Thymus (tissue), 11 donors: ENCODE data around the gene STARD3. TPM values are rescaled to one million over a fixed set of nuclear protein-coding genes. Genes with fewer than 3 reads are reported as not detected.
"Not testable (repeated sequence)": the region's sequence is repeated elsewhere in the genome, so short reads cannot be mapped to it uniquely, and the experiment has no call there.

Source experiments
- DNase-seq, 9 donors: peaks; one replicate each; pipeline ENCODE4 v3.0.0-alpha.2; 2013; ENCODE audit warnings: low spot score in 9 of 9, low read depth in 6 of 9, missing footprints in 1 of 9
- H3K27ac ChIP-seq, 2 donors: one replicate each; pipeline ENCODE4 v1.5.1; 2013; ENCODE audit warnings: control low read depth in 1 of 2, low read depth in 1 of 2, low read length in 1 of 2, mild to moderate bottlenecking in 1 of 2, moderate library complexity in 1 of 2
- H3K27me3 ChIP-seq, 2 donors: one replicate each; pipeline ENCODE4 v1.5.1; 2013; ENCODE audit warnings: low read length in 1 of 2; ENCODE audit not compliant: control insufficient read depth in 2 of 2, insufficient read depth in 1 of 2
- H3K36me3 ChIP-seq, 2 donors: one replicate each; pipeline ENCODE4 v1.5.1; 2013; ENCODE audit warnings: low read length in 1 of 2, mild to moderate bottlenecking in 1 of 2, moderate library complexity in 1 of 2; ENCODE audit not compliant: control insufficient read depth in 2 of 2, insufficient read depth in 2 of 2
- H3K4me1 ChIP-seq, 2 donors: one replicate each; pipeline ENCODE4 v1.5.1; 2013; ENCODE audit warnings: low read length in 2 of 2; ENCODE audit not compliant: control insufficient read depth in 2 of 2, insufficient read depth in 2 of 2
- H3K4me3 ChIP-seq, 2 donors: one replicate each; pipeline ENCODE4 v1.5.1; 2013; ENCODE audit warnings: low read length in 2 of 2, control low read depth in 1 of 2, mild to moderate bottlenecking in 1 of 2
- H3K9me3 ChIP-seq, 2 donors: one replicate each; pipeline ENCODE4 v1.5.1; 2013; ENCODE audit warnings: low read length in 1 of 2, mild to moderate bottlenecking in 1 of 2; ENCODE audit not compliant: control insufficient read depth in 2 of 2, insufficient read depth in 1 of 2
- WGBS: extraction: QIAGEN DNeasy Blood & Tissue Kit; methylation state at CpG from one replicate; pipeline ENCODE4 v1.1.7; 2013; 5-methylcytosine and 5-hydroxymethylcytosine counted together
- polyA plus RNA-seq: library from polyadenylated mRNA; stranded (reverse); fragments of 200-250 nt; gene quantifications from one replicate; pipeline ENCODE4 v1.2.3, GENCODE V29; 2013
- total RNA-seq: library from RNA; stranded (reverse); fragments of 120-200 nt; gene quantifications from one replicate; pipeline ENCODE4 v1.2.4, GENCODE V29; 2013
- donor health status: healthy.

STARD3 gene
- total and polyA plus RNA-seq, 2 donors = 15.1 to 113 TPM

- Histone ChIP-seq H3K9me3 (no peaks in the 10 kb centered on the region), H3K27me3 (peaks cover 3 to 17% of the 10 kb centered on the region in 2 donors), H3K4me1 (peaks cover 6 to 21% of the 10 kb centered on the region in 2 donors), H3K36me3 (no peaks in the 10 kb centered on the region), H3K4me3 (no peak overlapping the region), H3K27ac (no peak overlapping the region)
- no peak for DNase-seq
- 96% methylated on average over 8 of the region's 8 CpGs for WGBS
Observed at GRCh38 chr17:39706383-39706782, 69.4 kb downstream of the STARD3 start.

GRCh38 chr17:39706921-39707337 lies 70.0 kb downstream of the STARD3 start:
- 71% methylated on average over 7 of the region's 7 CpGs for WGBS
- no peak overlapping the region for H3K27ac ChIP-seq
- H3K4me1 ChIP-seq = peaks cover 6 to 21% of the 10 kb centered on the region in 2 donors

GRCh38 chr17:39709319-39709997 lies 72.5 kb downstream of the STARD3 start:
- WGBS = 98% methylated on average over 14 of the region's 14 CpGs
- Histone ChIP-seq H3K36me3 (no peaks in the 10 kb centered on the region), H3K4me3 (no peak overlapping the region), H3K4me1 (peaks cover 6 to 19% of the 10 kb centered on the region in 2 donors), H3K27me3 (no peaks in the 10 kb centered on the region), H3K9me3 (no peaks in the 10 kb centered on the region), H3K27ac (no peak overlapping the region)
- no peak for DNase-seq

More at GRCh38 chr17:39706921-39707337, 70.0 kb downstream of the STARD3 start:
- peak in 1 of 9 donors; percentile 23 for DNase-seq
- H3K36me3 ChIP-seq = no peaks in the 10 kb centered on the region
- H3K4me3 ChIP-seq = no peak overlapping the region
- H3K27me3 ChIP-seq = peaks cover 0 to 11% of the 10 kb centered on the region in 2 donors
- H3K9me3 ChIP-seq = no peaks in the 10 kb centered on the region

- DNase-seq = peak in 2 of 9 donors; percentile 25 to 35
- H3K36me3 ChIP-seq = no peaks in the 10 kb centered on the region
Observed at GRCh38 chr17:39709998-39710964, 73.3 kb downstream of the STARD3 start.

GRCh38 chr17:39711071-39711470 lies 74.1 kb downstream of the STARD3 start:
- not testable (repeated sequence) for H3K9me3 ChIP-seq, DNase-seq, H3K4me3 ChIP-seq, H3K36me3 ChIP-seq, H3K27ac ChIP-seq, H3K27me3 ChIP-seq
- WGBS = 95% methylated on average over 11 of the region's 11 CpGs
- H3K4me1 ChIP-seq = peaks cover 6 to 19% of the 10 kb centered on the region in 2 donors

More at GRCh38 chr17:39709998-39710964, 73.3 kb downstream of the STARD3 start:
- 96% methylated on average over 20 of the region's 20 CpGs for WGBS
- Histone ChIP-seq H3K9me3 (no peaks in the 10 kb centered on the region), H3K4me1 (peaks cover 6 to 19% of the 10 kb centered on the region in 2 donors), H3K27me3 (no peaks in the 10 kb centered on the region), H3K27ac (no peak overlapping the region), H3K4me3 (no peak overlapping the region)

GRCh38 chr17:39711851-39712250 lies 74.9 kb downstream of the STARD3 start:
- DNase-seq = no peak

More at GRCh38 chr17:39711851-39712250, 74.9 kb downstream of the STARD3 start:
- H3K27ac ChIP-seq = no peak overlapping the region
- no peaks in the 10 kb centered on the region for H3K36me3 ChIP-seq
- H3K27me3 ChIP-seq = no peaks in the 10 kb centered on the region
- no peak overlapping the region for H3K4me3 ChIP-seq
- peaks cover 6 to 17% of the 10 kb centered on the region in 2 donors for H3K4me1 ChIP-seq
- WGBS = 97% methylated on average over 10 of the region's 10 CpGs
- no peaks in the 10 kb centered on the region for H3K9me3 ChIP-seq

Other genes with a start within 250 kb of the STARD3 start
- gene FBXL20, start 235.5 kb upstream of the STARD3 start, total RNA-seq = 8.7 TPM
- 4.2 TPM for gene FBXL20, start 235.5 kb upstream of the STARD3 start, polyA plus RNA-seq
- 19.1 TPM for gene MED1, start 185.9 kb upstream of the STARD3 start, total RNA-seq
- gene MED1, start 185.9 kb upstream of the STARD3 start, polyA plus RNA-seq = 10.9 TPM
- gene CDK12, start 175.7 kb upstream of the STARD3 start, total RNA-seq = 26.1 TPM
- 14.2 TPM for gene CDK12, start 175.7 kb upstream of the STARD3 start, polyA plus RNA-seq
- gene NEUROD2, start 29.2 kb upstream of the STARD3 start, total RNA-seq = not detected
- 0.14 TPM for gene NEUROD2, start 29.2 kb upstream of the STARD3 start, polyA plus RNA-seq
- 1.8 TPM for gene PPP1R1B, start 10.2 kb upstream of the STARD3 start, total RNA-seq
- 1.3 TPM for gene PPP1R1B, start 10.2 kb upstream of the STARD3 start, polyA plus RNA-seq
- gene TCAP, start 28.2 kb downstream of the STARD3 start, total RNA-seq = 0.28 TPM
- gene TCAP, start 28.2 kb downstream of the STARD3 start, polyA plus RNA-seq = 1.7 TPM
- gene PNMT, start 31.3 kb downstream of the STARD3 start, total RNA-seq = 0.38 TPM
- 2.9 TPM for gene PNMT, start 31.3 kb downstream of the STARD3 start, polyA plus RNA-seq
- gene PGAP3, start 50.9 kb downstream of the STARD3 start, total RNA-seq = 6.6 TPM
- gene PGAP3, start 50.9 kb downstream of the STARD3 start, polyA plus RNA-seq = 18.5 TPM
- gene ERBB2, start 62.9 kb downstream of the STARD3 start, total RNA-seq = 6.1 TPM
- gene ERBB2, start 62.9 kb downstream of the STARD3 start, polyA plus RNA-seq = 14.3 TPM
- 56.4 TPM for gene MIEN1, start 93.4 kb downstream of the STARD3 start, total RNA-seq
- 84.3 TPM for gene MIEN1, start 93.4 kb downstream of the STARD3 start, polyA plus RNA-seq
- 1.3 TPM for gene GRB7, start 100.8 kb downstream of the STARD3 start, total RNA-seq
- 4.1 TPM for gene GRB7, start 100.8 kb downstream of the STARD3 start, polyA plus RNA-seq
- 31.5 TPM for gene IKZF3, start 227.2 kb downstream of the STARD3 start, total RNA-seq
- gene IKZF3, start 227.2 kb downstream of the STARD3 start, polyA plus RNA-seq = 23.9 TPM
- not detected for gene ZPBP2, start 231.1 kb downstream of the STARD3 start, total RNA-seq
- 0.11 TPM for gene ZPBP2, start 231.1 kb downstream of the STARD3 start, polyA plus RNA-seq